IPS-18c (cell line): ENCODE data around the gene HHAT.

Experiments used
- H3K4me3 ChIP-seq: 2 replicates; pipeline ENCODE4 v1.7.0; 2013; ENCODE audit warnings: low read depth, mild to moderate bottlenecking, low read length, moderate library complexity; ENCODE audit not compliant: insufficient read depth
- H3K9me3 ChIP-seq: one replicate; pipeline ENCODE4 v1.6.1; 2013; ENCODE audit warnings: mild to moderate bottlenecking, low read length, moderate library complexity; ENCODE audit not compliant: control insufficient read depth, insufficient read depth

The HHAT gene

DNA sequence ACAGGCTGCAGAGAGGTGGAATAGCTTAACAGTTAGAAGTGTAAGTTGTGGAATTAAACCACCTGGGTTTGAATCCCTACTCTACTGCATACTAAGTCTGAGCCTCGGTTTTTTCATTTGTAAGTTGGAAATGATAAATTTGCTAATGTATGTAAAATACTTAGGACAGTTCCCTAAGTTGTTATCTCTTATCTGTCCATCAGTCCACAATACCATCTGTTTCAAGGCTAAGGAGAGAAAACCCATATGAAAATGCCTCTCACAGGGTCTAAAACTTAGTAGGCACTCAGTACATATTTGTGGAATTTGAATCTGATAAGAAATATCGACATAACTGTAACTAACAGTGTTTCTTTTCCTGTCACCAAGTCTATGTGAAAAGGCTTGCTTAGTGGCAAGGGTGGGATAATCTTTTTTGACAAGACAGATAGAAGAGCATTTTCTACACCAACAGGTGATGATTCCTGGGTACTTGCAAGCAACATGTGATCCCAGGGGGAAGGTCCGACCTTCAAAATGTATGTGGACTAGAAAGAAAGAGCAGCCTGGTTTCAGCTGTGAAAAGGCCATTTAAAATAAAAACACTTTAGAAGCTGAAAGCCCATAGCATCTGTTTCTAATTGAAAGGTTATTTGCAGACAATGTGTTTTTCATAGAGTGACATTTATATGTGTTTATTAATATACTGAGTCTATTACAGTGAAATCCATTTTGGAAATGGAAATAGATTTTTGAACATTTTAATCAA is 202.9 kb downstream of the HHAT start:
- H3K9me3 ChIP-seq, result no peaks in the 10 kb centered on the region
- H3K4me3 ChIP-seq, result no peak overlapping the region

DNA sequence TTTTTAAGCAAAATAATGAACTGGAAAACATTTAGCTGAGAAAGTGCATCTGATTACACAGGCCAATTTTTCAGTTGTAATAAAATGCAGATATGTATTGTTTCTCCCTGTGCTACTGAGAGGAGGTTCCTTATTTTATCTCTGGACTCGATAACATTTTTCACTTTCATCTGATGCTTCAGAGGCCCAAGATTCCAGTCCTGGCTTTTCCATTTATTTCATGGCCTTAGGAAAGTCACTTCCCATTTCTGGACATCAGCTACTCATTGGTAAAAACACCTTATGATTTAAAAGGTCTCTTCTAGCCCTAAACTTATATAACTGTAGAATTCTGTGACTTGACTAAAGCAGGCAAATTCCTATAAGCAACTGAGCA is 203.5 kb downstream of the HHAT start:
- Histone ChIP-seq H3K4me3 (no peak overlapping the region), H3K9me3 (no peaks in the 10 kb centered on the region)

DNA sequence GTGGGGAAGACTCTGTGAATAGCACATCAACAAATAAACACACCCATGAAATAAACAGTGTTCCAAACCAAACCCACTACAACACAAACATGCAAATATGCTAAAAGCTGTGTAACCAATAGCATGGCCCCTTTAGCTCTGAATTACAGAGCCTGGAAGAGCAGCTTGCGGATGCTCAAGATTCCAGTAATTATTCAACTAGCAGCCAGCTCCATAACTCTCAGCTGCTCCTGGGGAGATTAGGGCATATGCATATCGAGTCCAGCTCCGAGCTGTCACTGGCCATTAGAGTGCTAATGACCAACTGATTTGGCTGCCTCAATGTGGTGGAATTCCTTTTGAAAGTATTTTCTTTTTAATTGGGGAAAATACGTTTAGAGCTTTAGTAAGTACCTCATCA is 207.1 kb downstream of the HHAT start:
- no peaks in the 10 kb centered on the region for H3K9me3 ChIP-seq
- no peak overlapping the region for H3K4me3 ChIP-seq

DNA sequence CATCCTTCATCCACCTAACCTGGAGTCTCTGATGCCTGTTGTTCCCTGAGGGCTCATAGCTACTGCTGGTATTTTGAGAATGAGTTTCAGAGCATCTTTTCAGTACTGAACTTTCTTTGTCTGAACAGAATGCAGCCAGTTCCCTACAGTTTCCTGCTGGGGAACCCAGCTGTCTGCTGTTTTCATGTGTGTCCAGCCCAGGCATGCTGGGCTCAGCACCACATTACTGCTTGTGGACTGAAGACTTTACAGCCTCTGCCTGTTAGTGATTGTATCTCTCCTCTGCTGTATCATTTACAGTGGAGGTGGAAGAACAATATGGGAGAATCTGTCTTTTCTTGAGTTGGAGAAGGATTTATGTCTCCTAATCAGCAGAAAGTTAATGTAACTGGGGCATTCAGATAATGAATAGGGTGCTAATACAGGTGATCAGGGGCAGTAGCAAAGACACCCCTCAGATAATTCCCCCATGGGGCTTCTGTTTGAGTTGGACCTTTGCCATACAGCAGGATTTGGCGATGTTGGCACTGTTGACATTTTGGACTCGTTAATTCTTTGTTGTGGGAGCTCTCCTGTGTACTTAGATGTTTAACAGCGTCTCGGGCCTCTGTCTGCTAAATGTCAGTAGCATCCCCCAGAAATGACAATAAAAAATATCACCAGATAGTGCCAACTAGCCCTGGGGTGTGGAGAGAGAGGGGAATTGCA is 207.7 kb downstream of the HHAT start:
- H3K4me3 ChIP-seq, result no peak overlapping the region

DNA sequence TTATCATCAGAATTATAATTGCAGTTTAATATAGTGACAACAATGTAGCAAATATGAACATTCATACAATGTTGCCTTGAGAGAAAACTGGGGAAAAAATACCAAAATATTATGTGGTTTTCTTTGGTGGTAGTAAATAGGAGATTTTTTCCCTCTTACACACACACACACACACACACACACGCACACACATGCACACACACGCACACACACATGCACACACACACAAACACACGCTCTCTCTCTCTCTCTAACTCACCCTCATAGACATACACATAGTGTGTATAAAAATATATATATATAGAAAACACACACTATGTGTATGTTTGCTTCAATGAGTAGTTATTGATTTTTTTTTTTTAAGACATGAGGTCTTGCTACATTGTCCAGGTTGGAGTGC is 211.6 kb downstream of the HHAT start:
- Histone ChIP-seq H3K4me3 (no peak overlapping the region), H3K9me3 (no peaks in the 10 kb centered on the region)

More for the DNA sequence above, 207.7 kb downstream of the HHAT start:
- H3K9me3 ChIP-seq, result no peaks in the 10 kb centered on the region

DNA sequence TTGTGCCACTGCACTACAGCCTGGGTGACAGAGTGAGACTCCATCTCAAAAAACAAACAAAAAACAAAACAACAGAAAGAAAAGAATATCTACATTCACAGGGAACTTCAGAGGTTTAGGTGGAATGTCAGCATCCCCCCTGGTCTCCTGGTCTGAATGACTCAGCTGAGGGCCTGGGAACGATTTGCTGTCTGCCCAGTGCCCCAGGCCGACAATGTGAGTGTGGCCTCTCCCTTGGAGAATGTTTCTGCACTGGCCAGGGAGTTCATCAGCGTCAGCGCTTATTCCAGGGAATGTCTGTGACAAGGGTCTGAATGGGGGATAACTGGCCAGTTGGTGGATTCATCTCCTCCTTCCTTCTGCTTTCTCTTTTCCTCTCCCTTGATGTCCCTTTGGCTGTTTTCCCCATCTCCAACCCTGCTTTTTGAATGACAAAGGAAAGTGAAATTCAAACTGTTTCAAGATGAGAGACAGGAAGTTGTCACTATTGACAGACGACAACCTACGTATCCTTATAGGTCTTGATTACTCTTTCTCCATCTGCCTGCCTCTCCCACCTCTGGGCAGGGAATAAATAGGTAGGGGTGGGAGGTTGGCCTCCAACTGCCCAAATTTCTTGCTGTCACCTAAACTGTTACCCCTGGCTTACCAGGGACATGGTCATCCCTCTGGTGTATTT is 213.1 kb downstream of the HHAT start:
- no peak overlapping the region for H3K4me3 ChIP-seq
- H3K9me3 ChIP-seq, result no peaks in the 10 kb centered on the region

DNA sequence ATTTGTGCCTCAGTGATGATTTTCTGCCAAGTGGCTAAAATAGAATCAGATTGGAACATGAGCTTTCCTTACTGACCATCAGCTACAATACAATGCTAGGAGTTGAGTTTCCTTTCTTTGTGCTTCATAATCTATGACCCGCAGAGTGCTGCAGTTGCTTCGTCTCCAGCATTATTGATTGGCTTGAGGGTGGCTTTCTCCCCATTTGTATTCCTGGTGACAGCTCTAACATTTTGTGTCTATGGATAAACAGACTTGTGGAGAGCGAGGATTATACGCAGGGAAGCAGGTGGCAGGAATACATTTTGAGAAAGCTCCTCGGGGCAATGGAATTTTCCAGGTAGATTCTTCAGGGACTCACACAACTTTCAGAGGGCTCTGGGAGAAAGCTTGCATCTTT is 223.2 kb downstream of the HHAT start:
- no peaks in the 10 kb centered on the region for H3K9me3 ChIP-seq
- no peak overlapping the region for H3K4me3 ChIP-seq

DNA sequence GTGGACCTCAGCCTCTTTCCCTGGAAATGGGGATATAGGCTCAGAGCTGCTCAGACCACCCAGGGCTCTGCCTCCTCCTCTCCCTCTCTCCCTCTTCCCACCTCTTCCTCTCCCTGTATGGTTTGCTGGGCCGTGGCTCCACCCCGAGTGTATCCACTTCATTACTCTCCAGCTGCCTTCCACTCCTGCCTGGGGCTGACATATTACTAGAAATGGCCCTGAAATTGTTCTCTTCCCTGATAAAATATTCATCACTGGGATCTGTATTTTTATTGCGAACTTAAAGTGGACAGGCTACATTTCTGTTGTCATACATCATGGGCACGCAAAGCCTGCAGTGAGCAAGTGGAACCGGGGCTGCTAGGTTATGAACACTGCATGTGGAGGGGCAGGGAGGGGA is 225.0 kb downstream of the HHAT start:
- H3K4me3 ChIP-seq, result no peak overlapping the region
- H3K9me3 ChIP-seq, result peaks cover 2% of the 10 kb centered on the region

DNA sequence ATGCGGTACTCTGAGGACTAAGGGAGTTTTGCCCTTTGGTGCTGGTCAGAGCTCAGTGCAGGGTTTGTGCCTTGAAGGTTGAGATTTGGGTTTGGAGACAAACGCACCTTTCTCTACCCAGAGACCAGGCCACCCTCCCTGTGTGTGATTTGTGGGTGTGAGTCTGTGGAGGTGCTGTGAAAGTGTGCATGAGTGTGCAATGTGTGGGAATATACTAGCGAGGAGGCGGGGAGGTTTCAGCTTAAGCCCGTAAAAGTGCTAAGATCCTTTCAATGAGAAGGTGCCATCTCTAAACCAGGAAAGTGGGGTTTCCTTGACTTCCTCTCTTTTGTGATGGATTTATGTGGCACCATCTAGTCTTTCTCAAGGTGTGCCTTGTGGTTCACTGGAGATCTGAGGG is 225.7 kb downstream of the HHAT start:
- Histone ChIP-seq H3K4me3 (no peak overlapping the region), H3K9me3 (peaks cover 2% of the 10 kb centered on the region)

DNA sequence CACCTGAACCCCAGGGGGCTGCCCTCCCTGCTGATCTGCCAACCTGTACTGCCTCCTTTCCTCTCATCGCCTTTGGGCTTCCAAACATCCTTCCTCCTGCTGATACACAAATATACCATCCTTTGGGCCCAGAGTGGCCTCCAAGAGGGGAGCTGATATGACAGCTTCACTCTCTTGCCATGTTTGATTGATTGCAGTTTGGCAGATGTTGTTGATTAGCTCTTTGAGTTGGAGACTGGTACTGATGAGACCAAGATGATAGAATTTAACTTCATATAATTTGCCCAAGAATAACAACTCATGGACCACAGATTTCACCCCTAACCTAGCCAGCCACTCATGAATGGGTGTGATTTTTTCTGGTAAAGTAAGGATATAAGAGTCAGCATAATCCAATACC is 227.8 kb downstream of the HHAT start:
- no peak overlapping the region for H3K4me3 ChIP-seq
- H3K9me3 ChIP-seq, result peaks cover 2% of the 10 kb centered on the region

DNA sequence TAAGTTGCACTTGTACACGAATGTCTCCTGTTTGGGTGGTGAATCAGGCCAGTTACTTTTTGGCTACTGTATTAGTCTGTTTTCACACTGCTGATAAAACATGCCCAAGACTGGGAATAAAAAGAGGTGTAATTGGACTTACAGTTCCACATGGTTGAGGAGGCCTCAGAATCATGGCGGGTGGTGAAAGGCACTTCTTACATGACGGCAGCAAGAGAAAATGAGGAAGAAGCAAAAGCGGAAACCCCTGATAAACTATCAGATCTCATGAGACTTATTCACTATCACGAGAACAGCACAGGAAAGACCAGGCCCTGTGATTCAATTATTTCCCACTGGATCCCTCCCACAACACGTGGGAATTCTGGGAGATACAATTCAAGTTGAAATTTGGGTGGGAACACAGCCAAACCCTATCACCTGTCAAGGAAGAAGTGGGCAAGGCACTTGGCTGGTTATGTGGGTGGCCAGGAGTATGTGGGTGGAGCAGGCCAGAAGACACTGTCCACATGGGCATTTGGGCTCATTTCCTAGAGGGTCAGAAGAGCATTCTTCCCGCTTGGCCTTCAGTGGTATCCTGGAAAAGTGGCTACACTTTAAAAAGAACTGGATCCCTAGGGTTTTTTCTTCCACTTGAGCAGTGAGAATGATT is 228.8 kb downstream of the HHAT start:
- Histone ChIP-seq H3K9me3 (peaks cover 2% of the 10 kb centered on the region), H3K4me3 (no peak overlapping the region)

DNA sequence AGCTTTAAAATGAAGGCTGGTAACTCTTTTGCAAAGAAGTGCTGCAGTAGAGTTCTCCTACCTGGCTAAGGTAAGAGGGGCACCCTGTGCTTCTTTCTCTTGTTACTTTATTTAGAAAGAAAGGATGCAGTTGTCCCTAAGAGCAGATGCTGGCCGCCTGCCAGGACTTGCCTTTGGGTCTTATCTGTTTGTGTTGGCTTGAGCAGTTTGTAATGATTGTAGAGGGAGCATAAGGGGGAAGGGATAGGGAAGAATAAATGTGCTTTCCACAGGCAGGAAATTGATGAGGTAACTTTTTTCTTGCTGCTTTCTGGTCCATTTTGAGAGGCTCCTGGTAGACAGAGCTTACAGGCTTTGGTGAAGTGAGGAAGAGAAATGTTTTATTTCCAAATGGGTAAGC is 229.6 kb downstream of the HHAT start:
- H3K9me3 ChIP-seq, result peaks cover 2% of the 10 kb centered on the region
- no peak overlapping the region for H3K4me3 ChIP-seq

DNA sequence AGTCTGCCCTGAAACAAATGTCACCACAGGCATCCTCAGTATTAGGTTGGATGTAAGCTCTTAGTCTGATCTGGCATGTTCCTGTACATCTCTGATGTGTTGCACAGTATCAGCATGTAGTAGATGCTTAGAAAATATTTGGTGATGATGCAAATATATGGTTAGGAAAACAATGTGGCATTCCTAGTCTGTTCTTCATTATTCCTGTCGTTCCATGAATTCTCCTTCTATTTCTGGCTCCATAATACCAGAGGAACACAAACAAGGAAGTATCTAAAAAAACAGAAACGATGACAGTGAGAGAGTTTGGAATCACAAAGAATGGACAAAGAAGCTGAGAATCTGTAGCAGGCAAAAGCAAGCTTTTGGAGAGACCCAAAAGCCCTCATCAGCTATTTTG is 236.6 kb downstream of the HHAT start:
- Histone ChIP-seq H3K4me3 (no peak overlapping the region), H3K9me3 (peaks cover 2% of the 10 kb centered on the region)

DNA sequence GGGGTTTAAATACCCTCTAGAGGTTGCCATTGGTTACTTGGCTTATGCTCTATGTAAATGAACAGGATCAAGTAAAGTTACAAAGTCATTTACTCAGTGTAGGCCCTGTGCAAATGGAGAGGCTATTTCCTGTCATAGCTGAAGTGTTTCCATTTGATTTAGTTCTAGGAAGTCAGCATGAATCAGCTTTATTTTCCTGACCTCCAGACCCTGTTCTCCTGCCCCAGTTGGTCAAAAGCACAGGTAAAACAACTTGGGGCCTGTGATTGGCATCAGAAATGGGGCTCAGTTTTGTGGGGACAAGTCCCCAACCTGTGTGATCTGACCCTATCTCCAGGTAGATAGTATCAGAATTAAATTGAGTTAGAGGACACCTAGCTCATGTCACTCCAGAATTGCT is 239.9 kb downstream of the HHAT start:
- H3K9me3 ChIP-seq, result peaks cover 2% of the 10 kb centered on the region
- H3K4me3 ChIP-seq, result no peak overlapping the region

DNA sequence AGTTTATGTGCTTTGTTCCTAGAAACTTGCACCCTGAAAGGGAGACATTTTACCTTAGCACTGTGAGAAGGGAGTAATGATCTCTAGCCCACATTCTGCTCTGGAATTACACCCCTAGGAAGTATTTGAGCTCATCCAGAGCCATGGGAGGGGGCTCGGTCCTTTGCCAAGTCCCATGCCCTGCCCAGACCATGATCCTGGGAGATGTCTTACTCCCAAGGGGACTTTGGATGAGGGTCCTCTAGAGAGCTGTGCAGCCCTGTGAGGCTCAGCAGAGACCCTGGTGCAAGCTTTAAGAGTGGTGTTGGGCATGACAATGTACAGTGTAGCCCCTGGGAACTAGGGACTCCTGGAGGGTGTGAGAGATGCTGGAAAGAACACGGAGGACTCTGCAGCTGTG is 241.4 kb downstream of the HHAT start:
- no peak overlapping the region for H3K4me3 ChIP-seq
- peaks cover 5% of the 10 kb centered on the region for H3K9me3 ChIP-seq

DNA sequence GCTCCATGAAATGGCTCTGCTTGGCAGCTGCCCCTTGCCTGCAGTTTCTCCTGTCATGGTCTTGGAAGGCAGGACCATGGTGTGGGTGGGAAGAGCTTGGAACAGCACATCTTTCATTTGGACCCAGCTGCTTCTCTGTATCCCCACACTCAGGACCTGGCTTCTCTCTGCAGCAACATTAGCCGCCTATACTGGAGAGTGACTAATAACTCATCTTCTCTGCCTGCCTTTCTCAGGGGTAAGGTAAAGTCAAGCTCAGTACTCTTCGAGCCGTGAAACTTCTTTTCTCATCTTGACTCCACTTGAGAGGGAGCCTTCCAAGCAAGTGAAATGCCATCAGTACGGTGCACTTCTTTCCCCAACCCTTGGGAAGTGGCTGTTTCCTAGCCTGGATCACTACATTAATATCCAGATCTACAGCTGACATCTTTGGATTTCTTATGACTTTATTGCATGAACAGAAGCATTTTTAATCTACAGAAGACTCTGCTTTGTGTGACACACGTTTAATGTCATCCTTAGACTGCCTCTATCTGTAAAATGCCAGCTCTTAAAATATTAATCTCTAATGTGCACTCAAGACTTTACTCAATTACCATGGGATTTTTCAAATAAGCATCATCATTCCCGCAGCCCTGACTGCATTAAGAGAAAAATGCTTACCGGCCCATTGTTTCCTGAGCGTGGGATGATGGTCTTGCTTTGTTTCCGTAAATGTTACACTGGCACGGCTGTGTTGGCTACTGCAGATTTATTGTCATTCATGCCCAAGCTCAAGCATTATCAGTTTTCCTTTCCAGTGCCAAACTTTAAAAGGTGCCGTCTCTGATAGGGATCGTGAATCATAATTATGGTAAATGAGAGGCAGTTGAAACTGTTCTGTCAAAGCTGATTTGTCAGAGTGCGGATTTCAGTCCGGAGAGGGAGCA is 242.9 kb downstream of the HHAT start:
- Histone ChIP-seq H3K4me3 (no peak overlapping the region), H3K9me3 (peaks cover 5% of the 10 kb centered on the region)

DNA sequence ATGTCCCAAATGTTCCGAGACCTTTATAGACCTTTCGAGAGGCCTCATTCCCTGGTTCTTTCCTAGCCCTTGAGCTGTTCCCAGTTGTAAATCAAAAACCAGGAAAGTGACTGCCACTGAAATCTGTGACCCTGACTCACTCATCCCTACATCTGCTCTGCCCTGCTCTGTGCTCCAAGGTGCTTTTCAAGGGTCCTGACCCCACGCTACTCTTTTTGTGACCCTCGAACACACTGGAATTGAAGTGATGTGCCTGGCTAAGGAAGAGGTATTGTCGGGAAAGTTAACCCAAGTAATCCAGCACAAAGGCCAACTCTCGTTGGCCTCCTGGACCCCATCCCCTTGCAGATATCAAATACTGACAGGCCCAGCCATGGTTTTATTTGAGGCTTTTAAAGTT is 244.4 kb downstream of the HHAT start:
- H3K9me3 ChIP-seq, result peaks cover 5% of the 10 kb centered on the region

More for the DNA sequence above, 244.4 kb downstream of the HHAT start:
- H3K4me3 ChIP-seq, result no peak overlapping the region
